ENCODE measurements around the gene ZBTB45.
A peak's percentile ranks its signal among the peaks of the same experiment; 100 is the strongest.
"Not testable (repeated sequence)": the region's sequence is repeated elsewhere in the genome, so short reads cannot be mapped to it uniquely, and the experiment has no call there.

The ZBTB45 gene

DNA sequence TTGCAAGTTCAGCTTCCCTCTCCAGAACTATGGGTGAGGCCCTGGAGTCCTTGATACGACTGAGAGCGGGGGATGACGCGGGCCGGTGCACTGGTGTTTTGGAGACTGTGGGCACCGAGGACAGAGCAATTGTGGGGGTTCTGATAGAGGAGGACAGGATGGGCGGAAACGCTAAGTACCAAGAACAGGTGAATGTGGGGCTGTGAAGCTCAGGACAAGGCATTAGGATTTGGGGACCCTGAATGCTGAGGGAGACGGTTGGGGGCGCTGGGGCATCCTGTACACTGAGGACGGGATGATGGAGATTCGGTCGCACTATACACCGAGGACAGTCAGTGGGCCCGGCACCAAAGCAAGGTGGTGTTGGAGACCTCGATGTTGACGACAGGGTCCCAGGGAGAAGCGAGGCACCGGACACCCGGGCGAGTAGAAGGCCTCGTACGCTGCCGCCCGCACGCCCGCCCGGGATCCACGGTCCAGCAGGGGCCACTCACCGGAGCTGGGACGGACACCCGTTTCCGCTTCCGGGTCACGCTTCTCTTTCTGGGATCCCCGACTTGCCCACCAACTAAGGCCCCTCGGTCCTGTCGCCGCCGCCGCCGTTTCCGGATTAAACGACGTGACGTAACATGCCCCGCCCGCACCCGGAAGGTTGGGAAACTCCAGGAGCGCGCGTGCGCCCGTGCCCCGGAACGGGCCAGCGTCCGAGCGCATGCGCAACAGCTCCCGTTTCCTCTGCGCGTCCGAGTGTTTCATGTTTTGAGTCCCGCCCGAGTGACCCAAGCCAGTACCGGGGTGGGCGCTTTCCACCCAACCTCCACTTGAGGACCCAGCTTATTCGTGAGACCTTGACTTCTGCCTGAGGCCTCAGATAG lies 35.1 kb upstream of the ZBTB45 start, which contains the start of gene CHMP2A:
CHMP2A (minus strand) TSS at position 612 of the 875 bp plus-strand sequence. CDS start 893 bp downstream, outside the sequence.
- DNase-seq (ENCODE audit: low read depth in 2 of 2): peak; percentile 96 to 98

DNA sequence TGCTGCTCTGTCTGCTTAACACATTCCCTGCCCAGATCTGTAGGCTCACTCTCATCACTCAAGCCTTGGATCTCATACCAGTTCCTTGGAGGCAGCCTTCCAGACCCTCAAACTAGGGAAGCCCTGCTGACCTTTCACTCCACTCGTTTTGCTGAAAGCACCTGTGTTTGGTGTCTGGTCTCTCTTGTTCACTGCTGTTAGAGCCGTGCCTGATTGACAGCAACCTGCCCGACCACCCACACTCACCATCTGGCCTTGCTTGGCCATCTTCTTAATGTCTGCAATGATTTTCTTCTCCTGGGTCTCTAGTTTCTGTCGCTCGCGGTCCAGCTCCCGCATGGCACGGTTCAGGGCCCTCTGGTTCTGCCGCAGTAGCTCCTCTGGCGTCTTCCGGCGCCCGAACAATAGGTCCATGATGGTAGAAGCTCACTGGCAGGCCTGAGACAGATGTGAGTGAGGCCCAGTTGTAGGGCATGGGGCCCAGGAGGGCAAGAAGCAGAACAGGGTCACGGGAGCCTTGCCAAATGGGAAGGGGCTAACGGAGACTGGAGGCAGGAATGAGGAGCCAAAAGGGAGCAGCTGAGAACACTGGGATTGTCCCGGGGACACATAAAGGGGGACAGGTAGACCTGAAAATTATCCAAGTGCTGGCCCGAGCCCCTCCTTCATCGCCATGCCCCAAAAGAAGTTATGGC lies 34.3 kb upstream of the ZBTB45 start:
- DNase-seq (ENCODE audit: low read depth in 2 of 2): no peak

DNA sequence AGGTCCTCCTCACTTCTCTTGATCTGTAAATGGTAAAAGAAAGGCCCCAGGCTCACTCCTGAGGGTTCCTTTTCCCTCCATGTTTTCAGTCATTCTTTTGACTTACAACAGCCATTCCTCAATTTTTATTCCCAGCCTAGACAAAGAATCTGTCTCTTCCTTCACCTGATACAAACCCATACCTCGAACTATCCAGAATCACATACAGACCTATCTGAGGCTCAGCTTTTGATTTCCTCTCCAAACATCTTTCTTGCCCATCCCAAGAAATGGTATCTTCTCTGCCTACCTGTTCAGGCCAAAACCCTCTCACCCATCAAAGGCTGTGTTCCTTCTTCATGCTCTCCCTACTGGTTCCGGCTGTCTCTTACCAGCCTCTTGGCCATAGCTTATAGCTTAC lies 33.0 kb upstream of the ZBTB45 start:
- DNase-seq (ENCODE audit: low read depth in 2 of 2): no peak

DNA sequence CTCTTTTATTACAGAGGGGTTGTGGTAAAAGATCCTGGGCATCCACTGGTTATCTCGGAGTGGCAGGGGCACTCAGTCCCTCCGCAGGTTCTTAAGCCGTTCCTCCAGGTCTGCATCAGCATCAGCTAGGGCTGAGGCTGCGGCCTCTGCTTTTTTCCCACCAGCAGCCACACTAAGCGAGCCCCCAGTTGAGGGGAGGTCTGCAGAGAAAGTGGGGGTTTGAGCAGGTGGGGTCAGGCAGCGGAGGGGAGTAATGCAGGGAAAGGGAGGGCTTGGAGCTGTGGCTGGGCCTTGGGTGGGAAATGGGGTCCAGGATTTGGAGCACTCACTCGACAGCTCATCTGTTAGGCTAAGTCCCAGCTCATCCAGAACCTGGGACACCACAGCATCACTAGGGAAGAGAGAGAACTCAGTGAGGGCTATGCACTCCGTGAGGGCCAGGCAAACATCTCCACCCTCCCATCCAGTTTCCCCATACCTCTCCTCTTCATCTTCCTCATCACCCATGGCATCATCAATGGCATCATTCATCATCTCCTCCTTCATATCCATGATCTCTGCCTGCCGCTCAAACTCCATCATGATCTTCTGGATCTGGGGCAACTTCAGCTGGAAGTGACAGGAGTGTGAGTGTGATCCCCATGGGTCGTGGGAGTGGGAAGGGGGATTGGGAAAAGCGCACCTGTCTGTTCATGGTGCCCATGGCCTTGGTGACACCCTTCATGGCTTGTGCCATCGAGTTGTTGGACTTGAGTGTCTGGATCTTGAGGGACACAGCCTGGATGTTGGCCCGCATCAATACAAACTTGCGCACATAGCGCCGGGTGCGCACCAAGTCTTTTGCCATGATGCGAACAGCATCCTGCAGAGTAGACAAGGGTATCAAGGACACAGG lies 32.2 kb upstream of the ZBTB45 start:
- no peak for DNase-seq (ENCODE audit: low read depth in 2 of 2)

DNA sequence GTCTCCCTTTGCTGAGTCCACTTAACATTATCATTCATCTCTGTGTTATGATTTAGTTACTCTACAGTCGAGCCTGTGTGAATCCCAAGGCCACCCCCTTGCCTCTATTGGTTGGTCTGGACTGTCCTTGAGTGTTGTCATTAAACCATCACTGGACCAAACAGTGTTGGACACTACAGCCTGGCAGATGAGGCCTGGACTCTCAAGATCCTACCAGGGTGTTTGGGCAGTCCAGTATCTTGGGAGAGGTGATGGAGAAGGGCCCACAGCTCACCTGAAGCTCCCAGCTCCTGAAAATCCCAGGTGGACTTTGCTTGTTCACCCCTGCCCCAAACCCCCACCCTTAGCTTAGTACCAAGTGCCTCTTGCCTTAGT lies 31.5 kb upstream of the ZBTB45 start:
- DNase-seq (ENCODE audit: low read depth in 2 of 2): no peak

DNA sequence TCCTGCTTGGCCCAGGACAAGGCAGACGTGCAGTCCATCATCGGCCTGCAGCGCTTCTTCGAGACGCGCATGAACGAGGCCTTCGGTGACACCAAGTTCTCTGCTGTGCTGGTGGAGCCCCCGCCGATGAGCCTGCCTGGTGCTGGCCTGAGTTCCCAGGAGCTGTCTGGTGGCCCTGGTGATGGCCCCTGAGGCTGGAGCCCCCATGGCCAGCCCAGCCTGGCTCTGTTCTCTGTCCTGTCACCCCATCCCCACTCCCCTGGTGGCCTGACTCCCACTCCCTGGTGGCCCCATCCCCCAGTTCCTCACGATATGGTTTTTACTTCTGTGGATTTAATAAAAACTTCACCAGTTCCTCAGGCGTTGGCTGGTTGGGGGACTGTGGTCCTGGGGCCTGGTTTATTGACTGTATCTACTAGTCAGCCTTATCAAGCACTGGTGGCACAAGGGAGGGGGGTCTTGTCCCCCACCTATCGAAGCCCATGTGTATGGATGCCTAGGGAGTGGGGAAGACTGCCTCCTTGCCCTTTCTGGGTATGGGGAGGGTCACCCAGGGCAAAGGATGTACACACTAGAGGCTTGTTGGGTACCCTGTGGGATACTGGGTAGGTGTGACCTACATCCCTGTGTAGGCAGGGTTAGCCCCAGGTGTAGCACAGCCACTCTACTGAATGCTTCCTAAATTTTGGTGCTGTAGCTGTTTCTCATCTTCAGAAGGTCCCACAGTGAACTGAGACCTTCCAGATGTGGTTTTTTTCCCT lies 30.9 kb upstream of the ZBTB45 start:
- no peak for DNase-seq (ENCODE audit: low read depth in 2 of 2)

DNA sequence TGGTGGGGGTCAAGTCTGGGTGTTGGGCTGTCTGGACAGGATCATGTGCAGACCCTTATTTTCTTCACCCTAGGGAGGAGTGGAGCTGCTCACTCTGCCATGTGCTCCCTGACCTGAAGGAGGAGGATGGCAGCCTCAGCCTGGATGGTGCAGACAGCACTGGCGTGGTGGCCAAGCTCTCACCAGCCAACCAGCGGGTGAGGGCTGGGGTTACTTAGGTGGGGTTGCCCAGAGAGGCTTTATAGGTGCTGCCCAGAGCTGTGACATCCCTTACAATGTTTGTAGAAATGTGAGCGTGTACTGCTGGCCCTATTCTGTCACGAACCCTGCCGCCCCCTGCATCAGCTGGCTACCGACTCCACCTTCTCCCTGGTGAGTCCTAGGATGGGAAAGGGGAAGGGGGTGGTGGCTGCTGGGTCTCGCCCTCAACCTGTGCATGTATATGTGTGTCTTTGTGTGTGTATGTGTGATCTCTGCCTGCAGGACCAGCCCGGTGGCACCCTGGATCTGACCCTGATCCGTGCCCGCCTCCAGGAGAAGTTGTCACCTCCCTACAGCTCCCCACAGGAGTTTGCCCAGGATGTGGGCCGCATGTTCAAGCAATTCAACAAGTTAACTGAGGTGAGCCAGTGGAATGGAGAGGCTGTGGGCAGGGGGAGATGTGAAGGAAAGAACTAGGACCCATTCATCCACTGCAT lies 30.2 kb upstream of the ZBTB45 start:
- DNase-seq (ENCODE audit: low read depth in 2 of 2): no peak

DNA sequence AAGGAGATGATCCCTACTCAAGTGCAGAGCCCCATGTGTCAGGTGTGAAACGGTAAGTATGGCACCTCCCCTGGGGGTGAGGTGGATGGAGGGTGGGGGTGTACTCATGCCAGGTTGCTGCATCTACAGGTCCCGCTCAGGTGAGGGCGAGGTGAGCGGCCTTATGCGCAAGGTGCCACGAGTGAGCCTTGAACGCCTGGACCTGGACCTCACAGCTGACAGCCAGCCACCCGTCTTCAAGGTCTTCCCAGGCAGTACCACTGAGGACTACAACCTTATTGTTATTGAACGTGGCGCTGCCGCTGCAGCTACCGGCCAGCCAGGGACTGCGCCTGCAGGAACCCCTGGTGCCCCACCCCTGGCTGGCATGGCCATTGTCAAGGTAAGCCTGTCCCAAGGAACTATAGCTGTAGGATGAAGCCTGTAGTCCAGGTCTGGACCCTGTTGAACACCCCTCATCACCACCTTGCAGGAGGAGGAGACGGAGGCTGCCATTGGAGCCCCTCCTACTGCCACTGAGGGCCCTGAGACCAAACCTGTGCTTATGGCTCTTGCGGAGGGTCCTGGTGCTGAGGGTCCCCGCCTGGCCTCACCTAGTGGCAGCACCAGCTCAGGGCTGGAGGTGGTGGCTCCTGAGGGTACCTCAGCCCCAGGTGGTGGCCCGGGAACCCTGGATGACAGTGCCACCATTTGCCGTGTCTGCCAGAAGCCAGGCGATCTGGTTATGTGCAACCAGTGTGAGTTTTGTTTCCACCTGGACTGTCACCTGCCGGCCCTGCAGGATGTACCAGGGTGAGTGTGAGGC lies 29.5 kb upstream of the ZBTB45 start:
- no peak for DNase-seq (ENCODE audit: low read depth in 2 of 2)

DNA sequence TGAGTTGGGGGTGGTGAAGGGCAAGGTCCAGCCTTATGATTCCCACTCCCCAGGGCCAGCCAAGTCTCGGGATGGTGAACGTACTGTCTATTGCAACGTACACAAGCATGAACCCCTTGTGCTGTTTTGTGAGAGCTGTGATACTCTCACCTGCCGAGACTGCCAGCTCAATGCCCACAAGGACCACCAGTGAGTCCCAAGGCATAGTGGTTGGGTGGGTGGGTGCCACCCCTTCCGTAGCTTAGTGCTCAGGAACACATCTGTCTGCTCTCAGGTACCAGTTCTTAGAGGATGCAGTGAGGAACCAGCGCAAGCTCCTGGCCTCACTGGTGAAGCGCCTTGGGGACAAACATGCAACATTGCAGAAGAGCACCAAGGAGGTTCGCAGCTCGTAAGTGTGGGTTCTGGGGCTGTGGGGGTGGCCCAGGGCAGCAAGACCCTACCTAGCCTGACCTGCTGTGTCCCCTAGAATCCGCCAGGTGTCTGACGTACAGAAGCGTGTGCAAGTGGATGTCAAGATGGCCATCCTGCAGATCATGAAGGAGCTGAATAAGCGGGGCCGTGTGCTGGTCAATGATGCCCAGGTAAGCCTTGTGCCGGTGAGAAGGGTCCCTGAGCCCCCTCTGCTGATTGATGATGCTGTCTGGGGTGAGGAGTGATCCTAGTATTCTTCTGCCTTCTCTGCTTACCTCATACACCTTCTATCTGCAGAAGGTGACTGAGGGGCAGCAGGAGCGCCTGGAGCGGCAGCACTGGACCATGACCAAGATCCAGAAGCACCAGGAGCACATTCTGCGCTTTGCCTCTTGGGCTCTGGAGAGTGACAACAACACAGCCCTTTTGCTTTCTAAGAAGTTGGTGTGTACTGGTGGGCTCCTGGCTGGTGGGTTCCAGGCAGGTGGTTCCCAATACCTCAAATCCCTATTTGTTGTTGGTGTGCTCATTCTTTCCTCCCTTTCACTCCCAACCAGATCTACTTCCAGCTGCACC lies 28.0 kb upstream of the ZBTB45 start:
- DNase-seq (ENCODE audit: low read depth in 2 of 2): no peak

DNA sequence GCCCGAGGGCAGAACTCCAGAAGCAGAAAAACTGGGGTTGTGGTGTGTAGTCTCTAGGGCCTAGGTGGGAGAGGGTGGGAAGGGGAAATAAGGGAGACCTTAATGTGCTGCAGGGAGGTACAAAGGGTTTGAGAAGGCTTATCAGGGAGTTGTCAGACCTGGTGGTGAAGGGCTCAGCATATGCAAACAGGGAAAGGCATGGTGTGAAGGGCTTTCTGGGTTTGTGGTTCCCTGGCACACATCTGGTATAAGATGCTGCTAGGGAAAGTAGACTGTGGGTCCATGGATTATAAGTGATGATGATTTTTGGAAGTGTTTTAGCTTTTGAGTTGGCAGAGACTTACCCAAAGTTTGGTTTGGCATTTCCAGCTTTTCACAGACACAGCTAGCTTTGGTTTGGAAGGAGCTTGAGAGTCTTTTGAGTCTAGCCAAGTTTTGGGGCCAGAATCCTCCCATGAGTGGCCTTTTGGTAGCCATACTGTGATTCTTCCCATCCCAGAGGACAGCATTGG lies 26.5 kb upstream of the ZBTB45 start:
- no peak for DNase-seq (ENCODE audit: low read depth in 2 of 2)

DNA sequence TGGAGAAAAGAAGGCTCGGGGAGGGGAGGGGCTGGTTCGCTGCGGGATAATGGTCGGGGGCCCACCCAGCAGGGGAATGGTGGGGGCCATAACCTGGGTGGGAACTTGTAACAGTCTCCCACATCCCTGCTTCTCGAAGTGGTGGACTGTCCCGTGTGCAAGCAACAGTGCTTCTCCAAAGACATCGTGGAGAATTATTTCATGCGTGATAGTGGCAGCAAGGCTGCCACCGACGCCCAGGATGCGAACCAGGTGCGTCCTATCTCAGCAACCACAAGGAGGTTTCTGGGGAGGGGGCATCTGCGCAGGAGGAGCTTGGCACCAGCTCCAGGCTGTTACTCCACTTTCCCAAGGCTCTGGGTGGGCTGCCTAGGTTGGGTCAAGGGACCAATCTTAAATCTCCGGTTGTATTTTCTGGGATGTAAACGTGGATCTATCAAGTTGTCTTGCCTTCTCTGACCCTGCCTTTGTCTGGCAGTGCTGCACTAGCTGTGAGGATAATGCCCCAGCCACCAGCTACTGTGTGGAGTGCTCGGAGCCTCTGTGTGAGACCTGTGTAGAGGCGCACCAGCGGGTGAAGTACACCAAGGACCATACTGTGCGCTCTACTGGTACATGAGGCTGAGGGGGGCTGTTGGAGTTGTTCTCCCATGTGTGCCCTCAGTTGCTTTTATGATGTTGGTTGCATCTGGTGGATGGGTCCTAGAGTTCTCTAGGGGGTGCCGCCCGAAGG lies 25.8 kb upstream of the ZBTB45 start:
- no peak for DNase-seq (ENCODE audit: low read depth in 2 of 2)

DNA sequence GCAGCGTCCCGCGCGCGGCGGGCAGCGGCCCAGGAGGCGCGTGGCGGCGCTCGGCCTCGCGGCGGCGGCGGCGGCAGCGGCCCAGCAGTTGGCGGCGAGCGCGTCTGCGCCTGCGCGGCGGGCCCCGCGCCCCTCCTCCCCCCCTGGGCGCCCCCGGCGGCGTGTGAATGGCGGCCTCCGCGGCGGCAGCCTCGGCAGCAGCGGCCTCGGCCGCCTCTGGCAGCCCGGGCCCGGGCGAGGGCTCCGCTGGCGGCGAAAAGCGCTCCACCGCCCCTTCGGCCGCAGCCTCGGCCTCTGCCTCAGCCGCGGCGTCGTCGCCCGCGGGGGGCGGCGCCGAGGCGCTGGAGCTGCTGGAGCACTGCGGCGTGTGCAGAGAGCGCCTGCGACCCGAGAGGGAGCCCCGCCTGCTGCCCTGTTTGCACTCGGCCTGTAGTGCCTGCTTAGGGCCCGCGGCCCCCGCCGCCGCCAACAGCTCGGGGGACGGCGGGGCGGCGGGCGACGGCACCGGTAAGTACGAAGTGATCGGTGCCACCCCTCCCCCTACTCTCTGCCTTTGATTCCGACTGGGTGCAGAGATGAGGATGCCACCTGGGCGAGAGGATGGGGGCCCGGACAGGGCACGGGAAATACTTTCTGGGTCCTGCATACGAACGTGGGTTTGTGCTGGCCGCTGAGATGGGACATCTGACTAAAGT lies 25.1 kb upstream of the ZBTB45 start:
- DNase-seq (ENCODE audit: low read depth in 2 of 2): peak in 1 of 2 donors; percentile 60

DNA sequence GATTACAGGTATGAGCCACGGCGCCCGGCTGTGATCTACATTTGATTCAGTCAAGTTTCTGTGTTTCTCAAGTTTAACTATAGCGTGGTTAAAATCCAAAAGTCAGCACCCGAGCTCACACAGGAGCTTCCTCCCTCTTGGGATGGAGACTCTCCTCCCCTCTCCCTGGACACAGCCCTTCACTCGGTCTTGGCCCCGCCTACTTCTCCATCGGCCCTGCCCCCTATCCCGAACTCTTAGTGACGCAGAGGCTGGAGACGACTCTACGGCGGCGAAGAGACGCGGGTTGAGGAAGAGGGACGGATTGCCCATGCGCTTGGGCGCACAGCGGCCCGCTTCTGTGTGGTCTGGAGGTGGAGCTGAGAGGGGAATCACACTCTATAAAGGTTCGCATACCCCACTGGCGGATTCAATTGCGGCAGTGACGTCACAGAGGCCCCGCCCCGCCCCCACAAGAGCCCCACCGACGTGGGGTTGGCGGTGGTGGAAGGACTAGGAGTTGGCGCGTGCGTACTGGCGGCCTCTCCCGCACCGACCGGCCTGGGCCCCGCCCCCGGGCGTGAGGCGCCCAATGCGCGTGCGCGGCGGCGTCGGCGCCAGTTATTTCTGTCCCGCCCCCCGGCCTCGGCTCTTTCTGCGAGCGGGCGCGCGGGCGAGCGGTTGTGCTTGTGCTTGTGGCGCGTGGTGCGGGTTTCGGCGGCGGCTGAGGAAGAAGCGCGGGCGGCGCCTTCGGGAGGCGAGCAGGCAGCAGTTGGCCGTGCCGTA lies 24.4 kb upstream of the ZBTB45 start, which contains the start of gene TRIM28:
TRIM28 (plus strand) TSS at position 239 of the 765 bp plus-strand sequence. CDS start 694 bp downstream, outside the sequence.
- peak; percentile 100 for DNase-seq (ENCODE audit: low read depth in 2 of 2)

DNA sequence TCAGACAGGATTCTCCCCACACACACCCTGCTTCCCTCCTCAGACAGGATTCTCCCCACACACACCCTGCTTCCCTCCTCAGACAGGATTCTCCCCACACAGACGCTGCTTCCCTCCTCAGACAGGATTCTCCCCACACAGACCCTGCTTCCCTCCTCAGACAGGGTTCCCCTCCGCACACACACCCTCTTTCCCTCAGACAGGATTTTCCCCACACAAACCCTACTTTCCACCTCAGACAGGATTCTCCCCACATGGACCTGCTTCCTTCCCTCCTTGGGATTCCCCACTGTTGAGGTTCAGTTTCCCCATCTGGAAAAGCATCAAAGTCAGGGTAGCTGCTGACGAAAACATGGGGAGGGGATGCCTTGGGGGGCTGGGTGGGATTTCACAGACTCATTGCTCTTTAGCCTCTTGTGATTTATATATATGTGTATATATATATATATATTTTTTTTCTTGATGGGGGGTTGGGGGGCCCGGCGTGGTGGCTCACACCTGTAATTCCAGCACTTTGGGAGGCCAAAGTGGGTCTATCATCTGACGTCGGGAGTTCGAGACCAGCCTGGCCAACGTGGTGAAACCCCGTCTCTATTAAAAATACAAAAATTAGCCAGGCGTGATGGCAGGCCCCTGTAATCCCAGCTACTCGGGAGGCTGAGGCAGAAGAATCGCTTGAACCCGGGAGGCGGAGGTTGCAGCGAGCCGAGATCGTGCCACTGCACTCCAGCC lies 23.2 kb upstream of the ZBTB45 start:
- DNase-seq (ENCODE audit: low read depth in 2 of 2): not testable (repeated sequence)

DNA sequence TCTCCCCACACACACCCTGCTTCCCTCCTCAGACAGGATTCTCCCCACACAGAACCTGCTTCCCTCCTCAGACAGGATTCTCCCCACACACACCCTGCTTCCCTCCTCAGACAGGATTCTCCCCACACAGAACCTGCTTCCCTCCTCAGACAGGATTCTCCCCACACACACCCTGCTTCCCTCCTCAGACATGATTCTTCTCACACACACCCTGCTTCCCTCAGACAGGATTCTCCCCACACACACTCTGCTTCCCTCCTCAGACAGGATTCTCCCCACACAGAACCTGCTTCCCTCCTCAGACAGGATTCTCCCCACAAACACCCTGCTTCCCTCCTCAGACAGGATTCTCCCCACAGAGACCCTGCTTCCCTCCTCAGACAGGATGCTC lies 19.6 kb upstream of the ZBTB45 start:
- DNase-seq (ENCODE audit: low read depth in 2 of 2): not testable (repeated sequence)
